Osteoblast (primary cell): ENCODE data around the gene GRID1. TPM values are rescaled to one million over a fixed set of nuclear protein-coding genes. Genes with fewer than 3 reads are reported as not detected.

Source experiments
- DNase-seq: peaks from one replicate; pipeline ENCODE4 v3.0.0; 2011; ENCODE audit warnings: low spot score, mixed read lengths; ENCODE audit not compliant: insufficient read length; ENCODE audit errors: missing footprints
- H2AFZ ChIP-seq: 2 replicates; pipeline ENCODE4 v1.6.0; 2011; ENCODE audit warnings: mild to moderate bottlenecking, low read length
- H3K27ac ChIP-seq: 2 replicates; pipeline ENCODE4 v1.5.1; 2011; ENCODE audit warnings: mild to moderate bottlenecking, low read depth, low read length, moderate library complexity
- H3K27me3 ChIP-seq: 2 replicates; pipeline ENCODE4 v1.6.0; 2012; ENCODE audit warnings: mild to moderate bottlenecking, control low read depth, inconsistent platforms, low read length, moderate library complexity; ENCODE audit not compliant: insufficient read depth
- H3K36me3 ChIP-seq: 2 replicates; pipeline ENCODE4 v1.5.1; 2011; ENCODE audit warnings: mild to moderate bottlenecking, low read length, control low read depth, moderate library complexity; ENCODE audit not compliant: insufficient read depth
- H3K4me1 ChIP-seq: 2 replicates; pipeline ENCODE4 v1.5.1; 2011; ENCODE audit warnings: mild to moderate bottlenecking, low read length, control low read depth, moderate library complexity; ENCODE audit not compliant: insufficient read depth
- H3K4me2 ChIP-seq: 2 replicates; pipeline ENCODE4 v1.6.0; 2011; ENCODE audit warnings: mild to moderate bottlenecking, low read length; ENCODE audit not compliant: insufficient read depth
- H3K4me3 ChIP-seq: fragments of 200-600 bp; sonication (generic); 3 replicates; pipeline ENCODE4 v1.5.1; 2012; ENCODE audit warnings: mild to moderate bottlenecking, low read length, inconsistent platforms; ENCODE audit not compliant: insufficient read depth
- H3K79me2 ChIP-seq: 2 replicates; pipeline ENCODE4 v1.6.0; 2012; ENCODE audit warnings: mild to moderate bottlenecking, low read length, control low read depth, inconsistent platforms; ENCODE audit not compliant: insufficient read depth
- H3K9me3 ChIP-seq: 2 replicates; pipeline ENCODE4 v1.5.1; 2011; ENCODE audit warnings: low read depth, low read length, control low read depth
- H4K20me1 ChIP-seq: 2 replicates; pipeline ENCODE4 v1.6.0; 2012; ENCODE audit warnings: mild to moderate bottlenecking, low read length, control low read depth; ENCODE audit not compliant: insufficient read depth
- CTCF ChIP-seq: IDR thresholded peaks from 2 replicates; pipeline ENCODE4 v1.5.1; 2011; ENCODE audit warnings: mild to moderate bottlenecking, low read depth, low read length, moderate library complexity; ENCODE audit errors: extremely low read depth
- total RNA-seq: library from RNA; depleted of rRNA; stranded (reverse); fragments of >200 nt; gene quantifications from 2 replicates; pipeline ENCODE4 v1.2.3, GENCODE V29; 2012

Gene GRID1
- total RNA-seq, 1 donor = not detected

- H3K4me3 ChIP-seq = no peak overlapping the region
- H3K27ac ChIP-seq = no peak overlapping the region
- H3K79me2 ChIP-seq = no peaks in the 10 kb centered on the region
- no peak overlapping the region for H2AFZ ChIP-seq
- H4K20me1 ChIP-seq = no peaks in the 10 kb centered on the region
- H3K36me3 ChIP-seq = no peaks in the 10 kb centered on the region
- DNase-seq = no peak
- H3K4me1 ChIP-seq = no peaks in the 10 kb centered on the region
- no peak for TF ChIP-seq CTCF
- no peak overlapping the region for H3K4me2 ChIP-seq
- H3K9me3 ChIP-seq = peaks cover 3% of the 10 kb centered on the region
- no peaks in the 10 kb centered on the region for H3K27me3 ChIP-seq
These were observed 475.1 kb downstream of the GRID1 start for GRCh38 chr10:85891472-85891871.

- Histone ChIP-seq H3K4me3 (no peak overlapping the region), H3K4me2 (no peak overlapping the region), H3K27ac (no peak overlapping the region), H3K4me1 (no peaks in the 10 kb centered on the region), H3K36me3 (no peaks in the 10 kb centered on the region), H4K20me1 (no peaks in the 10 kb centered on the region), H3K79me2 (no peaks in the 10 kb centered on the region), H2AFZ (no peak overlapping the region), H3K27me3 (no peaks in the 10 kb centered on the region), H3K9me3 (peaks cover 3% of the 10 kb centered on the region)
- DNase-seq = no peak
- TF ChIP-seq CTCF = no peak
These were observed 478.0 kb downstream of the GRID1 start for GRCh38 chr10:85888559-85888958.

- no peaks in the 10 kb centered on the region for H3K27me3 ChIP-seq
- no peak for DNase-seq
- no peak overlapping the region for H3K4me2 ChIP-seq
- no peak overlapping the region for H3K27ac ChIP-seq
- no peak for TF ChIP-seq CTCF
- no peaks in the 10 kb centered on the region for H3K79me2 ChIP-seq
- peaks cover 3% of the 10 kb centered on the region for H3K9me3 ChIP-seq
- H2AFZ ChIP-seq = no peak overlapping the region
- no peaks in the 10 kb centered on the region for H3K36me3 ChIP-seq
- H4K20me1 ChIP-seq = no peaks in the 10 kb centered on the region
- H3K4me3 ChIP-seq = no peak overlapping the region
- no peaks in the 10 kb centered on the region for H3K4me1 ChIP-seq
These were observed 478.6 kb downstream of the GRID1 start for GRCh38 chr10:85888004-85888403.

GRCh38 chr10:85874208-85874607 lies 492.4 kb downstream of the GRID1 start:
- H3K4me1 ChIP-seq = no peaks in the 10 kb centered on the region
- DNase-seq = no peak
- no peak for TF ChIP-seq CTCF
- H3K27ac ChIP-seq = no peak overlapping the region
- H3K4me3 ChIP-seq = no peak overlapping the region
- H4K20me1 ChIP-seq = no peaks in the 10 kb centered on the region
- no peaks in the 10 kb centered on the region for H3K27me3 ChIP-seq
- H3K79me2 ChIP-seq = no peaks in the 10 kb centered on the region
- no peaks in the 10 kb centered on the region for H3K9me3 ChIP-seq
- H2AFZ ChIP-seq = no peak overlapping the region
- no peaks in the 10 kb centered on the region for H3K36me3 ChIP-seq
- no peak overlapping the region for H3K4me2 ChIP-seq
